Measurements from ENCODE around the gene DDX4.

- TF ChIP-seq, protein P1, sequence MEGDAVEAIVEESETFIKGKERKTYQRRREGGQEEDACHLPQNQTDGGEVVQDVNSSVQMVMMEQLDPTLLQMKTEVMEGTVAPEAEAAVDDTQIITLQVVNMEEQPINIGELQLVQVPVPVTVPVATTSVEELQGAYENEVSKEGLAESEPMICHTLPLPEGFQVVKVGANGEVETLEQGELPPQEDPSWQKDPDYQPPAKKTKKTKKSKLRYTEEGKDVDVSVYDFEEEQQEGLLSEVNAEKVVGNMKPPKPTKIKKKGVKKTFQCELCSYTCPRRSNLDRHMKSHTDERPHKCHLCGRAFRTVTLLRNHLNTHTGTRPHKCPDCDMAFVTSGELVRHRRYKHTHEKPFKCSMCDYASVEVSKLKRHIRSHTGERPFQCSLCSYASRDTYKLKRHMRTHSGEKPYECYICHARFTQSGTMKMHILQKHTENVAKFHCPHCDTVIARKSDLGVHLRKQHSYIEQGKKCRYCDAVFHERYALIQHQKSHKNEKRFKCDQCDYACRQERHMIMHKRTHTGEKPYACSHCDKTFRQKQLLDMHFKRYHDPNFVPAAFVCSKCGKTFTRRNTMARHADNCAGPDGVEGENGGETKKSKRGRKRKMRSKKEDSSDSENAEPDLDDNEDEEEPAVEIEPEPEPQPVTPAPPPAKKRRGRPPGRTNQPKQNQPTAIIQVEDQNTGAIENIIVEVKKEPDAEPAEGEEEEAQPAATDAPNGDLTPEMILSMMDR (conservative IDR thresholded peaks at IDR 0.05), result no peak
- TF ChIP-seq ZFX (IDR thresholded peaks at IDR 0.05), result no peak
These were observed 12.2 kb downstream of the DDX4 start for GRCh38 chr5:55750063-55750462.

All from C4-2B (cell line).